ENCODE results near the gene INPP5A. TPM values are rescaled to one million over a fixed set of nuclear protein-coding genes. Genes with fewer than 3 reads are reported as not detected.

Gene INPP5A
- total RNA-seq, 1 donor from 2014 or later = 41.0 TPM

DNA sequence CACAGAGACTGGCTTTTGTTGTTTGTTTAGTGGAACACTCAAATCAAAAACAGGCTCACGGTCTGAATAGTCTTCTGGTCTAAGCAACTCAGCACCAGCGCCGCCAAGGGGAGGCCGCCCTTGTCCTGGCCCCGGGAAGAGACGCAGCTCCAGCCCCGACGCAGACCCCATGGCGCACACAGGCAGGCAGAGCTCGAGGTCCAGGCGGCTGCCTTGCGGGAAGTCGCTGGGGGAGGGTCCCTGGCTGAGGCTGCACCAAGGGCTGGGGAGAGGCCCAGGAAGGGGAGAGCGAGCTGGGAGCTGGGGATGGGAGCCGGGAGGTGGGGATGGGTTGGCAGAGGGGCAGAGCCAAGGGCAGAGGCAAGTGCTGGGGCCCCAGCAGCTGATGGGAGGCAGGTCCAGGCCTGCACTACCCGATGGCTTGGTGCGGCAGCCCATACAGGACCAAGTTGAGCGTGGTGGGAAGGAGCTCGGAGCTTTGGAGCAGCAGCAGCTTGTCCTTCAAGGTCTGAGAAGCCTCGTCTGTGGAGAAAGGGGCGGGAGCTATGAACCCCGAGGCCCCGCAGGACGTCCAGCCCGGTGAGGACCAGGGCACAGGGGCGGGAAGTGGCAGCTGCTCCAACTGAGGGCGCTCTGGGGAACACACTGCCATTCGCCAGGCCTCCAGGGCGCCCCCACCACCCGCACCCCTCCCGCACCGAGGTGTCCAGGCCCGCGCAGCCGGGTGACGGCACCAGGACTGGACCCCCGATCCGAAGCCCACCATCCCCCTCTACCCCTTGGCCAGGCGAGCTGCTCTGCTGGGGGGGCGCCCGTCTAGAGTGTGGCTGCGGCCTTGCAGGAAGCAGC, 271.0 kb downstream of the INPP5A start:
- peaks cover 7% of the 10 kb centered on the region for H3K27me3 Mint-ChIP-seq (ENCODE audit: low read depth)
- peaks cover 10% of the 10 kb centered on the region for H3K4me1 Mint-ChIP-seq
- H3K4me3 Mint-ChIP-seq = no peak overlapping the region
- no peaks in the 10 kb centered on the region for H3K9me3 Mint-ChIP-seq
- TF ChIP-seq, protein P1, sequence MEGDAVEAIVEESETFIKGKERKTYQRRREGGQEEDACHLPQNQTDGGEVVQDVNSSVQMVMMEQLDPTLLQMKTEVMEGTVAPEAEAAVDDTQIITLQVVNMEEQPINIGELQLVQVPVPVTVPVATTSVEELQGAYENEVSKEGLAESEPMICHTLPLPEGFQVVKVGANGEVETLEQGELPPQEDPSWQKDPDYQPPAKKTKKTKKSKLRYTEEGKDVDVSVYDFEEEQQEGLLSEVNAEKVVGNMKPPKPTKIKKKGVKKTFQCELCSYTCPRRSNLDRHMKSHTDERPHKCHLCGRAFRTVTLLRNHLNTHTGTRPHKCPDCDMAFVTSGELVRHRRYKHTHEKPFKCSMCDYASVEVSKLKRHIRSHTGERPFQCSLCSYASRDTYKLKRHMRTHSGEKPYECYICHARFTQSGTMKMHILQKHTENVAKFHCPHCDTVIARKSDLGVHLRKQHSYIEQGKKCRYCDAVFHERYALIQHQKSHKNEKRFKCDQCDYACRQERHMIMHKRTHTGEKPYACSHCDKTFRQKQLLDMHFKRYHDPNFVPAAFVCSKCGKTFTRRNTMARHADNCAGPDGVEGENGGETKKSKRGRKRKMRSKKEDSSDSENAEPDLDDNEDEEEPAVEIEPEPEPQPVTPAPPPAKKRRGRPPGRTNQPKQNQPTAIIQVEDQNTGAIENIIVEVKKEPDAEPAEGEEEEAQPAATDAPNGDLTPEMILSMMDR (IDR thresholded peaks at IDR 0.05; ENCODE audit: unreplicated experiment) = no peak
- DNase-seq (ENCODE audit: low spot score in 2 of 2, unreplicated experiment in 2 of 2) = no peak
- H3K36me3 Mint-ChIP-seq = no peaks in the 10 kb centered on the region
- no peak overlapping the region for H3K27ac Mint-ChIP-seq

DNA sequence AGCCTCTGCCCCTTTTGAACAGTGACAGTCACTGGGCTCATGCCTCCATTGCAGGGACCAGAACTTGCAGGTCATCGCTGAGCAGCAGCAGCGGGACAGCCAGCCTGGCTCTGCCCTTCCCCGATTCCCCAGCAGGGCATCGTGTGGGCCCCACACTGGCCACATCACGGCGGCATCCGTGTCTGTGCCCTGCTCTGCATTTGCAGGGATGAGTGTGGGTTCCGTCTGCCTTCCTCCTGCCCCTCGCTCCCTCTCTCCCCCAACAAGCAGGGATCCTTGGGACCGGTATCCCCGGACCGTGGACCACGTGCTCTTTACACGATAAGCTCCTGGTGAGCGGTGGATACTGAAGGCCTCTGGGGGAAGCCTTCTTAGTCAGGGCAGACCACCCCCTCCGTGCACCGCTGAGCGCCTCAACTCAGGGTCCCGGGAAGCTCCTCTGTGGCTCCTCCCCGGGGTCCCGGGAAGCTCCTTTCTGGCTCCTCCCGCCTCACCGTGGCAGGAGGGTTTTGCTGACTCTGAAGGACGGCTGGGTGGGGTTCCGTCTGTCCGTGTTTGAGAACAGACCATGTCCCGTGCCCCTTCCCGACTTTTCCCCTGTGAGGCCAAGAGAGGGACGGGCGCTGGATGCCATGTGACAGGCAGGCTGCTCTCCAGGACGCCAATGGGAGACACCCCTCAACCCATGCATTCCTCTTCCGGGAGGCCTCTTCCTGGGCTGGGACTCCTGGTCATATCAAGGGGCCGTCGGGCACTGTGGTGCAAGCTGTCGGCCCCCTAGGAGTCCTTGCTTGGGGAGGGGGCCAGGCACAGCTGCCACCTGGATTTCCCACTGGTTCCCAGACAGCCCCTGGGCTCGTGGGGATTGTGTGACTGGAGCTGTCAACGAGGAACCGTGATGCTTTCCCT, 271.9 kb downstream of the INPP5A start:
- TF ChIP-seq, protein P1 (IDR thresholded peaks at IDR 0.05; ENCODE audit: unreplicated experiment) = no peak
- Mint-ChIP-seq H3K27ac (no peak overlapping the region), H3K36me3 (no peaks in the 10 kb centered on the region), H3K9me3 (no peaks in the 10 kb centered on the region), H3K4me3 (no peak overlapping the region), H3K27me3 (ENCODE audit: low read depth) (peaks cover 10% of the 10 kb centered on the region), H3K4me1 (peaks cover 10% of the 10 kb centered on the region)
- DNase-seq (ENCODE audit: low spot score in 2 of 2, unreplicated experiment in 2 of 2) = no peak

DNA sequence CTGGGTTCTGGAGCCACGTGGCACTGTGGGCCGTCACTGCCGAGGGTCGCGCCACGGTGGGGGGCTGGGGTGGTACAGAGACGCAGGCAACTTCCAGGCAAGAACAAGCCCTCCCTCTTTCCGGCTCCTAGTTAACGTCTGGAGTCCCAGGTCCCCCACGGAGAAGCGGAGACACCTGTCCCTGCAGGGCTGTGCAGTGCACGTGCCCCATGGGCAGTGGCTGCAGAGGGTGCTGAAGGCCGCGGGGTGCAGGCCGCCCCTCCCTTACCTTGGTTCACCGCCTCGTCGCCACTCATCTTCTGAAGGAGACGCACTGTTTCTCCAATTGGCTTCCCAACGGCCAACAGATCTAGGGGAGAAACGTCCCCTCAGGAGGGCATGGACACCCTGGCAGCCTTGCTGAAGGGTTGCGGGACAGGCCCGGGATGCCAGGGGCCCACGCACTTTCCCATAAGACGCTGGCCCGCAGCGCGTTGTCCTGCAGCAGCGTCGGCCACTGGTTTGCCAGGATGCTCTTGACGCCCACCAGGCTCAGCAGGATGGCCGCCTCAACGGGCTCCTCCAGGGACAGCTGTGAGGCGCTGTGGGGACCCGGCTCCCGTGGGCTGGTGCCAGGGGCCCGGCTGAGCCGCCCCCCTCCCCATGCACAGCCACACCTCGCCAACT, 272.7 kb downstream of the INPP5A start:
- Mint-ChIP-seq H3K4me1 (peaks cover 8% of the 10 kb centered on the region), H3K36me3 (no peaks in the 10 kb centered on the region), H3K9me3 (no peaks in the 10 kb centered on the region), H3K4me3 (no peak overlapping the region), H3K27ac (no peak overlapping the region), H3K27me3 (ENCODE audit: low read depth) (peaks cover 11% of the 10 kb centered on the region)
- TF ChIP-seq, protein P1 (IDR thresholded peaks at IDR 0.05; ENCODE audit: unreplicated experiment) = no peak
- DNase-seq (ENCODE audit: low spot score in 2 of 2, unreplicated experiment in 2 of 2) = no peak

DNA sequence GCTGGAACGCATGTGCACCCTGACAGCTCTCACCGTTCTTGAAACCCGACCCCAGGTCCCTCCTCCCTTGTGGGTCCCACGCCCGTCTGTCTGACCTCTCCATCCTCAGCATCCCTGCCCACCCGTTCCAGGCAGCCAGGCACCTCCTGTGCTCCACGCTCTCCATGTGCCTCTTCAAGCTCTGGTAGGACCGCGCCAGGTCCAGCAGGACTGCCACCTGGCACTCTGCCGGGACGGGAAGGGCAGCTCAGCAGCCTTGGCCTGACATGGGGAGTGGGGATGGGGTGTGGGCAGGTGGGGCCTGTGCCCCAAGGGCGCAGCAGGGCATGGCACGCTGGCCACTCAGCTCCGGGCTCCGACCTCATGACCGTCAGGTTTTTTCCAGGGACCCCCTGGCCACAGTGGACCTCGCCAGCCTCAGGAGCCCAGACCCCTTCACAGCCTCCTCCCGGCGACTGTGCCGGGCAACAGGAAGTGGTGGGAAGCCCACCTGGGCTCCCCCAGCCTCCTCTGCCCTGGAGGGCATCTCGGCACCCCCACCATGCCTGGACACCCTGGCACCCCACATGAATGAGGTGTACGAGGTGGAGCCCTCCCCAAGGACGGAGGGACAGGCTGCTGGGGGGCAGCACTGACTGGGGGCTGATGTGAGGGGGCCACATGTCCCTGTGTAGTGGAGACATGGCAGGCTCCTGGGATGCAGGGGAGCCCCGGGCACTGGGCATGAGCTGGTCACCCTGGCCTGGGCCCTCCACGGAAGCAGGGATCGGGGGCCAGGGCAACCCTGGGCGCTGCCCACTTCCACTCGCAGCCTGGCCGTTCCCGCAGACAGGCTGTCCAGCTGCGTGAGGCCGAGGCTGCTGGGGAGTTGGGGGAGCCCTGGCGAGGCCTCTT, 273.5 kb downstream of the INPP5A start:
- H3K4me3 Mint-ChIP-seq = no peak overlapping the region
- peaks cover 4% of the 10 kb centered on the region for H3K4me1 Mint-ChIP-seq
- TF ChIP-seq, protein P1 (IDR thresholded peaks at IDR 0.05; ENCODE audit: unreplicated experiment) = no peak
- H3K36me3 Mint-ChIP-seq = no peaks in the 10 kb centered on the region
- H3K9me3 Mint-ChIP-seq = no peaks in the 10 kb centered on the region
- H3K27me3 Mint-ChIP-seq (ENCODE audit: low read depth) = peaks cover 19% of the 10 kb centered on the region
- no peak overlapping the region for H3K27ac Mint-ChIP-seq
- peak in 1 of 2 experiments; percentile 19 for DNase-seq (ENCODE audit: low spot score in 2 of 2, unreplicated experiment in 2 of 2)

Measured in mesothelial cell of epicardium (in vitro differentiated cells).